GM12875 (cell line): Measurements from ENCODE around the gene STIM2.

Experiments
- H3K4me3 ChIP-seq: one replicate; pipeline ENCODE4 v1.5.1; 2011; ENCODE audit warnings: low read depth, low read length, control low read depth
- TF ChIP-seq, protein P1 (sequence below): IDR thresholded peaks from 2 replicates; pipeline ENCODE4 v1.5.1; 2011; ENCODE audit warnings: low read depth, mild to moderate bottlenecking, control low read depth, inconsistent platforms, low read length, moderate library complexity, borderline replicate concordance; ENCODE audit not compliant: insufficient read depth

Gene STIM2

DNA sequence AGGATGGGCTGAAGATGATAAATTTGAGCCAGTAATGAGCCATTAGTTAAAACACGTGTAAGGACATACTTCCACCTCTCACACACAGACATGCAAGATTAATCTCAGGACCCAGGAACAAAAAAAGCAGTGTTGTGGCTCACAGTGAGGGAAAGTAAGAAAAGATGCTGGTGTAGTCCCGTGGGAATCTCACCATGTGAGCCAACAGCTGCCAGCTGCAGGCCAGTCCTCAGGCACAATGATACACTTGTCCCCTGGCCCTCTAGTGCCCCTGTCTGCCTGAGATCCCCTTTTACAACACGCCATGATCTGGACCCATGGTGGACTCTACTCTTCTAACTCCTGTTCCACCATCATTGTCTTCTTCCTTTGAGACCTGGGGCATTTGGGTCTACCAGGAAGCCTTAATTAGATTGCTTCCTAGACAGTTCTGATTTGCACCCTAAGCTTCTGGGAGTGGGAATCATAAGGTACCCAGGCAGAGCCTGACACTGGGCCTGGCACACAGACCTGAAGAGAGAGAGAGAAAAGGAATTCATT lies 194.7 kb downstream of the STIM2 start:
- no peak overlapping the region for H3K4me3 ChIP-seq
- TF ChIP-seq, protein P1, sequence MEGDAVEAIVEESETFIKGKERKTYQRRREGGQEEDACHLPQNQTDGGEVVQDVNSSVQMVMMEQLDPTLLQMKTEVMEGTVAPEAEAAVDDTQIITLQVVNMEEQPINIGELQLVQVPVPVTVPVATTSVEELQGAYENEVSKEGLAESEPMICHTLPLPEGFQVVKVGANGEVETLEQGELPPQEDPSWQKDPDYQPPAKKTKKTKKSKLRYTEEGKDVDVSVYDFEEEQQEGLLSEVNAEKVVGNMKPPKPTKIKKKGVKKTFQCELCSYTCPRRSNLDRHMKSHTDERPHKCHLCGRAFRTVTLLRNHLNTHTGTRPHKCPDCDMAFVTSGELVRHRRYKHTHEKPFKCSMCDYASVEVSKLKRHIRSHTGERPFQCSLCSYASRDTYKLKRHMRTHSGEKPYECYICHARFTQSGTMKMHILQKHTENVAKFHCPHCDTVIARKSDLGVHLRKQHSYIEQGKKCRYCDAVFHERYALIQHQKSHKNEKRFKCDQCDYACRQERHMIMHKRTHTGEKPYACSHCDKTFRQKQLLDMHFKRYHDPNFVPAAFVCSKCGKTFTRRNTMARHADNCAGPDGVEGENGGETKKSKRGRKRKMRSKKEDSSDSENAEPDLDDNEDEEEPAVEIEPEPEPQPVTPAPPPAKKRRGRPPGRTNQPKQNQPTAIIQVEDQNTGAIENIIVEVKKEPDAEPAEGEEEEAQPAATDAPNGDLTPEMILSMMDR, result no peak

DNA sequence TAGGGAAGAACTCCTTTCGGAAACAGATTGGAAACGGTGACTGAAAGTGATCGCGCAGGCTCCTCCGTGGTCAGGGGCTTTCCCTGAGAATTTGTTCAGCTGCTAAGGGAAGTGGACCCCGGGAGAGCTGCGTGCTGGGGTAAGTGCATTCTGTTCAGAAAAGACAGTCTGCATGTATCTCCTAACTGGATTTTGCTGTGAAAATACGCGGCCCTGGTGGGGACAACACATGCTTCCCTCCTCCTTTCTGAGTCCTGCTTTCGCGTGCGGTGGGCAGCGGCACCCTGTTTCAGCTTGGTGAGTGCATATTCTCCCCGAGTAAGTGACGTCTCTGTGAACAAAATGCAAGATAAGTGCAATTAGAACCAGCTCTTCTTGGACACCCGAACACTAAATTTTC lies 195.6 kb downstream of the STIM2 start:
- TF ChIP-seq, protein P1, result no peak
- no peak overlapping the region for H3K4me3 ChIP-seq

DNA sequence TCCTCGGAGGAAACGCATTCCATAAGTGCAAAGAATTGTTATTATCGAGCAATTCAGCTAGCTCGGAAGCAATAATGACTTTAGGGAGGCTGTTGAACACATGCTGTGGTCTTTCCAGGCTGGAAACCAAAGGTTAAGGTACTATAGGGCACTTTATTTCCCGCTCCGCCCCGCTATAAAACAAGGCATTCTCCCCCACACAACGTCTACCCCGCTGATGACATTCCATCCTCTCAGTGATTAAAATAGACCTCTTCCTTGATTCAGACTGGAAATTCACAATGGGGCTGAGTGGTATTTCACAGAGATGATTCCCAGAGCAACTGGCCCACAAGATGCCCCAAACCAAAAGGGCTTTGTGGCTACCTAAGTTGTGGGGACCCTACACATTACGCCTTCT lies 196.4 kb downstream of the STIM2 start:
- TF ChIP-seq, protein P1, result no peak

DNA sequence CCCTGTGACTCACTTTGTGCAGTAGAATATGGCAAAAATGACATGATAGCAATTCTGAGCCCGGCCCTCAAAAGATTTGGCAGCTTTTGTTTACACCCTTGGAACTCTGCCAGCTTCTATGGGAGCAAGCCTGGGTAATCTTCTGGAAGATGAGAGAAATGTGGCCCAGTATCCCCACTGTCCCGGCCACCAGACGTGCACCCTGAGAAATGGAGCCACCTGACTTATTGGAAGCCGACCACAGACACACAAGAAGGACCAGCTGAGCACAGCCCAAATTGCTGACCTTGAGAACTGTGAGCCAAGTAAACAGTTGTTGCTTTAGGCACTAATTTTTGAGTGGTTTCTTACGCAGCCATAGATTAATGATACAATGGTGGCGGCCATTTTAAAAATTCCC lies 197.0 kb downstream of the STIM2 start:
- no peak overlapping the region for H3K4me3 ChIP-seq
- TF ChIP-seq, protein P1, result no peak

More for the DNA sequence above, 196.4 kb downstream of the STIM2 start:
- H3K4me3 ChIP-seq, result no peak overlapping the region

DNA sequence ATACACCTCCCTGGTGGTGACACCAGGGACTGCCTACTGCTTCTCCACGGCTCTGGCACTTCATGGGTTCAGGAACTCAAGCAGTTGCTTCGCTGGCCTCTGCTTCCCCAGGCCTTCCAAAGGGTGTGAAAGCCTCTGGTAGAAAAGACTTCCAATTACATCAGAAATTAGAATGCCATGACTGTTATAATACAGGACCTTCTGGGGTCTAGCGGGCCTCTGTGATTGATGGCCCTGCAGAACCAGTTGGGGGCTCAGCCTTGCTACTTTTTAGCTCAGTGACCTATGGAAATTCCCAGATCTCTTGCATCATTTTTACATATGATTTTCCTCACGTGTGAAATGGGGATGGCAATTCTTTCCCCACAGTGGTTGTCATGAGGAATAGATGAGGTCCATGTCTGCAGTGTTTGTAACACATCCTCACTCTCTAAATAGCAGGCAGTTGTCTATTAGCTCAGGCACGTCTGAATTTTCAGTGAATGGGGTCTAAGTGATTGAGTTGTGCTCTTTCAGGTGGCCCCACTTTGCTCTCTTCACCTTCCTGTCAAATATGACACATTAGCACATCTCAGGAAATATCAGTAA lies 198.3 kb downstream of the STIM2 start:
- H3K4me3 ChIP-seq, result no peak overlapping the region
- TF ChIP-seq, protein P1, result no peak; the same call in 1 of the 2 replicates

DNA sequence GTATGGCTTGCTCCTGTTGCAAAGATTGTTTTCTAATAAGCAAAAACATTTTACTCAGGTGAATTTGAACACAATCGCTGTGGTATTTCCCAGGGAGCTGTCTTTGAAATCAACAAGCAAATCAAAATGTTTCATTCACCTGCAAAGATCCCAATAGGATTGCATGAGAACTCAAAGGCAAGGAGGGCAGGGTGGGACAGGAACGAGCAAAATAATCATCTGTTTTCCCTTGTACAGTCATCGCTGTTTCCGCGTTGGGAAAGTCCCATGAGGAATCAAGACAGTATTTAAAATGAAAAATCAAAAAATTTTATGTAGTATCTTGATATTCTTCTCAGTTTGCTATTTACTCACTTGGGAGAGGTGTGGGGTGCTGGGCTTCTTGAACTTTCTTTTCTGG lies 198.8 kb downstream of the STIM2 start:
- TF ChIP-seq, protein P1, result no peak
- H3K4me3 ChIP-seq, result no peak overlapping the region

DNA sequence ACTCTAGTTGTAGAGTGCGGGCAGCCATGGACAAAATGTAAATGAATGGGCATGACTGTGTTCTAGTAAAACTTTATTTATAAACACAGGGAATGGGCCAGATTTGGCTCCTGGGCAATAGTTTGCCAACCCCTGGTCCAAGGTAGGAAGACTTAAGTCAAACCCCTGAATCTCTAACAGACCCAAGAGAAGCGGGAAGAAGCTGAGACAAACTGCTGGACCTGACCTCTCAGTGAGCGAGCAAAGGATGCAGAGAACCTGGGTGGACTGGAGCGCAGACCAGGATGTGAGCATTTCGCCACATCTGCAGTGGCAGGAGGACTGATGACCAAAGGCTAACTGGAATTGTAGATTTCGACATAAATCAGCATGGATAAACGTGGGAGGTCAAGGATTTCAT lies 201.6 kb downstream of the STIM2 start:
- TF ChIP-seq, protein P1, result no peak
- no peak overlapping the region for H3K4me3 ChIP-seq
